Dendritic cell treated with granulocyte-macrophage colony-stimulating factor and Interleukin-4, amounts not matched to agents 40 ng/mL and 50 ng/mL, for 4 days (primary cell): ENCODE data around the gene ADCY9.

ENCODE experiments used
- H3K27ac Mint-ChIP-seq: one replicate; pipeline ENCODE4 v1.8.0; 2022; ENCODE audit warnings: mild to moderate bottlenecking, mixed read lengths
- H3K27me3 Mint-ChIP-seq: one replicate; pipeline ENCODE4 v1.8.0; 2022; ENCODE audit warnings: mild to moderate bottlenecking, mixed read lengths
- H3K36me3 Mint-ChIP-seq: one replicate; pipeline ENCODE4 v1.8.0; 2022; ENCODE audit warnings: low read depth, mixed read lengths
- H3K4me1 Mint-ChIP-seq: one replicate; pipeline ENCODE4 v1.8.0; 2022; ENCODE audit warnings: low read depth, mixed read lengths
- H3K4me3 Mint-ChIP-seq: one replicate; pipeline ENCODE4 v1.8.0; 2022; ENCODE audit warnings: mild to moderate bottlenecking, moderate library complexity, mixed read lengths
- H3K9me3 Mint-ChIP-seq: one replicate; pipeline ENCODE4 v1.8.0; 2022; ENCODE audit warnings: mixed read lengths
- intact Hi-C: fragments of 100-400 bp; cut with micrococcal nuclease; formaldehyde crosslinking; loops from one replicate; pipeline ENCODE4 v1.15.0; 2022

ADCY9 gene

DNA sequence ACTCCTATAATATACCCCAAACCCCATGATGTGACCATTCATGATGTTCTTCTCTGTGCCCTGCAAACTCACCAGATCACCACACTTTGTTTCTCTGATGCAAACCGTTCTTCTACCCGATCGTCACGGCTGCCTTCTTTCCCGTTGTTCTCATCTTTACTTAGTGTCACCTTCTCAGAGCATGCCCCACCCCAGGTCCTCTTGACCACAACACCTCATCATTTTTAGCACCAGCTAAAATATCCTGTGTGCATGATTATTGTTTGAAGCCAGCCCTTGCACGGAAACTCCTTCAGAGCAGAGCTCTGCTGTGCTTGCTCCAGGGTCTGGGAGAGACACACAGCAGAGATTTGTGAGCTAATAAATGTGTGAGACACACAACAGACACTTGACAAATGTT lies 196.8 kb downstream of the ADCY9 start:
- Mint-ChIP-seq H3K4me3 (no peak overlapping the region), H3K27me3 (peaks cover 25% of the 10 kb centered on the region), H3K27ac (no peak overlapping the region), H3K36me3 (no peaks in the 10 kb centered on the region), H3K9me3 (peaks cover 14% of the 10 kb centered on the region), H3K4me1 (no peaks in the 10 kb centered on the region)
- intact Hi-C loops: no loop called here

DNA sequence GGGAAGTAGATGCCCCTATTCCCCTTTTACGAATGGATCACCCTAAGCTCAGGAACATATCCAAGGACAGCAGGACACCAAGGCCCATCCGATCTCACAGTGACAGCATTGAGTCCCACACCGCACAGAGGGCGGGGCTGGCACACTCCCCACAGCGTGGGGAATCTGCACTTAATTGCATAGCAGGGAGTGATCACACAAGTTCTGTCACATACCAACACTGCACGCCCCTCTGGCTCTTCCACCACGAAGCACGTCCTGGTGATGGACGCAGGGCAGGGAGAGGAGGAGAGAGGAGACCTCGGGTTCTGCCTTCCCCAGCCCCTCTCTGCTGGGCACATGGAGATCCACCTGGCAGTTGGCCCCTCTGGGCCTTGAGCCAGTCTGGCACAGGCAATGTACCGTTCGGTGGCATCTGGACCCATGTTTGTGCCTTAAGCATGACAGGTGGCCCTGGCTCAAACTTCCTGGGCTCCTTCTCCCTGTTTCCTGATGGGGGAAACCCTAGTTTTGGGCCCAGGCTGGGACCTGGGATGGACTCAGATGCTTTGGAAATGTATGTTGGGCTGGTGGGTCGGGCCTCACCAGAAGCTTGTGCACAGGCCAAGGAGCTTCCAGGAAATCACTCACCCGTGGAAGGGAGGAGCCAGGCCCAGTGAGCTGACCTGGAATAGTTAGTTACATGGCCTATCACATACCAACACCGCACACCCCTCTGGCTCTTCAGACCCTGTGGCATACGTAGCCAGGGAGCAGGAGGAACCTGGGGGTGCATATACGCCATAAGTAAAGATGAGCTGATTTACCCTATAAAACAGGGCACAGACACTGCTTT lies 200.6 kb downstream of the ADCY9 start:
- Mint-ChIP-seq H3K27ac (no peak overlapping the region), H3K27me3 (peaks cover 11% of the 10 kb centered on the region), H3K9me3 (peaks cover 14% of the 10 kb centered on the region), H3K36me3 (no peaks in the 10 kb centered on the region), H3K4me3 (no peak overlapping the region), H3K4me1 (peaks cover under 1% of the 10 kb centered on the region)
- intact Hi-C loops: no loop called here

DNA sequence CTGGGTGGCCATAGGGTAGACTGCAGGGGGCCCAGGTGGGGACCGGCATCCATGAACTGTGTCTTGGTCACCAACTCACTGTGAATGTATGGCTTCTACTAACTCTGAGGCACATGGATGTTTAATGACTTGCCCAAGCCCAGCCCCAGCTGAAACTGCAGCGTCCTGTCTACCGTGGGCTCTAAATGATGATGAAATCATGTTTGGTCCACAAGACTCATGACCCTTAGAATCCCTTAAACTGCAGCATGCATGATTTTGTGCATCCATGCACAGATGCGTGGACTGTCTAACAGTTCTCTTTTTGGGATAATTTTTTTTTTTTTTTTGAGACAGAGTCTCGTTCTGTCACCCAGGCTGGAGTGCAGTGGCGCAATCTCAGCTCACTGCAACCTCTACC lies 203.3 kb downstream of the ADCY9 start:
- H3K36me3 Mint-ChIP-seq: no peaks in the 10 kb centered on the region
- H3K27ac Mint-ChIP-seq: no peak overlapping the region
- intact Hi-C loops: no loop called here
- H3K9me3 Mint-ChIP-seq: no peaks in the 10 kb centered on the region
- peaks cover 7% of the 10 kb centered on the region for H3K27me3 Mint-ChIP-seq
- H3K4me3 Mint-ChIP-seq: no peak overlapping the region
- peaks cover 8% of the 10 kb centered on the region for H3K4me1 Mint-ChIP-seq
